Progenitor cell of endocrine pancreas (in vitro differentiated cells): ENCODE data around the gene NIPSNAP2. TPM values are rescaled to one million over a fixed set of nuclear protein-coding genes. Genes with fewer than 3 reads are reported as not detected.

Experiments used
- DNase-seq: peaks from one replicate; pipeline ENCODE4 v3.0.0; 2021; ENCODE audit warnings: low spot score; ENCODE audit not compliant: unreplicated experiment
- H3K27ac Mint-ChIP-seq: 2 replicates; pipeline ENCODE4 v1.8.0; 2021; ENCODE audit warnings: mild to moderate bottlenecking, moderate library complexity, mixed read lengths
- H3K27me3 Mint-ChIP-seq: 2 replicates; pipeline ENCODE4 v1.8.0; 2021; ENCODE audit warnings: mixed read lengths
- H3K36me3 Mint-ChIP-seq: 2 replicates; pipeline ENCODE4 v1.8.0; 2022; ENCODE audit warnings: mixed read lengths; ENCODE audit not compliant: insufficient read depth
- H3K4me1 Mint-ChIP-seq: 2 replicates; pipeline ENCODE4 v1.8.0; 2021; ENCODE audit warnings: low read depth, mixed read lengths
- H3K4me3 Mint-ChIP-seq: 2 replicates; pipeline ENCODE4 v1.8.0; 2021; ENCODE audit warnings: low read depth, mild to moderate bottlenecking, moderate library complexity, mixed read lengths
- H3K9me3 Mint-ChIP-seq: 2 replicates; pipeline ENCODE4 v1.8.0; 2021; ENCODE audit warnings: low read depth, mixed read lengths
- CTCF ChIP-seq: fragments of 200-600 bp; sonication (generic); IDR thresholded peaks from one replicate; pipeline ENCODE4 v1.5.0; 2021; ENCODE audit warnings: antibody characterized with exemption, mild to moderate bottlenecking; ENCODE audit not compliant: unreplicated experiment
- total RNA-seq: library from RNA; stranded (reverse); gene quantifications from 2 replicates; pipeline ENCODE4 v1.2.1, GENCODE V29; 2021

The NIPSNAP2 gene
- total RNA-seq, 1 donor from 2014 or later: 50.3 TPM

DNA sequence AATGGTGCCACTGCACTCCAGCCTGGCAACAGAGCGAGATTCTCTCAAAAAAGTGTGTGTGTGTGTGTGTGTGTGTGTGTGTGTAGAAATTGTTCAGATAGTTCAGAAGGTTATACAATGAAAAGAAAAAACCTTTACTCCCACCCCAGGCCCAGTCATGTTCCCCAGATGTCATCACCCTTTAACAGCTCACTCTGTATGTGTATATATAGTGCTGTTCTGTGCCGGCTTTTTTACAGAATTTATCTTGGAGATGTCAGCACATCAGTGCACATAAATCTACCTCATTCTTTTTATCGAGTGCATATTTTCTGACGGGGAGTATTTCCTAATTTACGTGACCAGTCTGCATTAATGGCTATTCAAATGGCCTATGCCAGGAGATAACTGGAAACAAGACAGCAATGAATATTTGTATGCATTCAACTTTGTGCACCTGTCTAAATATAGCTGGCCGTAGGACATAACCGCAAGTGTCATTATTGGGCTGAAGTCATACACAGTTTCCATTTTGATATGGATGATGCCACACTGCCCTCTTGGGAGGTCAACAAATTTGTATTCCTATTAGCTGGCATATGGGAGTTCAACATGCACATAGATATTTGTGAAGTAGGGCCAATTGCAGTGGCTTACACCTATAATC, 11.7 kb downstream of the NIPSNAP2 start:
- no peak overlapping the region for H3K27ac Mint-ChIP-seq
- DNase-seq: no peak
- H3K36me3 Mint-ChIP-seq: peaks cover 18% of the 10 kb centered on the region
- H3K9me3 Mint-ChIP-seq: no peaks in the 10 kb centered on the region
- no peak overlapping the region for H3K4me3 Mint-ChIP-seq
- no peaks in the 10 kb centered on the region for H3K27me3 Mint-ChIP-seq
- H3K4me1 Mint-ChIP-seq: peaks cover 3% of the 10 kb centered on the region
- TF ChIP-seq CTCF: no peak

- TF ChIP-seq CTCF: no peak
- no peak for DNase-seq
- no peaks in the 10 kb centered on the region for H3K9me3 Mint-ChIP-seq
- H3K27me3 Mint-ChIP-seq: no peaks in the 10 kb centered on the region
- H3K4me3 Mint-ChIP-seq: no peak overlapping the region
- H3K27ac Mint-ChIP-seq: no peak overlapping the region
- peaks cover 23% of the 10 kb centered on the region for H3K36me3 Mint-ChIP-seq
- H3K4me1 Mint-ChIP-seq: no peaks in the 10 kb centered on the region
These were observed 13.4 kb downstream of the NIPSNAP2 start for GRCh38 chr7:55977831-55978230.

GRCh38 chr7:55980266-55980665, 15.9 kb downstream of the NIPSNAP2 start:
- Mint-ChIP-seq H3K27ac (no peak overlapping the region), H3K36me3 (peaks cover 28% of the 10 kb centered on the region), H3K4me1 (peaks cover 4% of the 10 kb centered on the region), H3K9me3 (no peaks in the 10 kb centered on the region), H3K4me3 (no peak overlapping the region), H3K27me3 (no peaks in the 10 kb centered on the region)
- TF ChIP-seq CTCF: no peak
- DNase-seq: no peak

DNA sequence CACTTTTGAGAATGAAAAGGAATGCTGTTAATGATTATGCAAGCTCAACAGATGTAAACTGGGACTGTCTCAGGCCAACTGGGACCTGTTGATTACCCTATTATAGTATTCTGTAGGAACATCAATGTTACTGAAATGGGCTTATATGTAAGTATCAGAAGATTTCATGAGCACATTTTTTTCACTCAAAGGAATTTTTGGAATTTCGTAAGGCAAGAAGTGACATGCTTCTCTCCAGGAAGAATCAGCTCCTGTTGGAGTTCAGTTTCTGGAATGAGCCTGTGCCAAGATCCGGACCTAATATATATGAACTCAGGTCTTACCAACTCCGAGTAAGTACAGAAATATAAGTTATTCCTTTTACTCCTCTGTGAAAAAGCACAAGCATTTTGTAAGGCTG, 19.2 kb downstream of the NIPSNAP2 start:
- Mint-ChIP-seq H3K27me3 (no peaks in the 10 kb centered on the region), H3K27ac (no peak overlapping the region), H3K36me3 (peaks cover 31% of the 10 kb centered on the region), H3K9me3 (no peaks in the 10 kb centered on the region), H3K4me1 (peaks cover 4% of the 10 kb centered on the region), H3K4me3 (no peak overlapping the region)
- TF ChIP-seq CTCF: no peak
- DNase-seq: no peak

GRCh38 chr7:55992346-55992745, 28.0 kb downstream of the NIPSNAP2 start:
- DNase-seq: no peak
- Mint-ChIP-seq H3K36me3 (peaks cover 24% of the 10 kb centered on the region), H3K4me1 (no peaks in the 10 kb centered on the region), H3K9me3 (no peaks in the 10 kb centered on the region), H3K27me3 (no peaks in the 10 kb centered on the region), H3K27ac (no peak overlapping the region), H3K4me3 (no peak overlapping the region)
- no peak for TF ChIP-seq CTCF
